HepG2 (cell line): ENCODE results near the gene RRP36. TPM values are rescaled to one million over a fixed set of nuclear protein-coding genes. Genes with fewer than 3 reads are reported as not detected.

Experiments used
- FOXO1 ChIP-seq: sonication (generic); formaldehyde crosslinking; IDR thresholded peaks from 2 replicates; pipeline ENCODE4 v1.4.0; 2020; ENCODE audit warnings: missing genetic modification reagents
- GPN1 ChIP-seq: sonication (generic); formaldehyde crosslinking; IDR thresholded peaks from 2 replicates; pipeline ENCODE4 v1.5.1; 2020; ENCODE audit warnings: missing genetic modification reagents, borderline replicate concordance
- GTF2F1 ChIP-seq: fragments of 150-350 bp; IDR thresholded peaks from 2 replicates; pipeline ENCODE4 v1.6.1; 2014; ENCODE audit warnings: low read length
- HMGA1 ChIP-seq: sonication (generic); formaldehyde crosslinking; conservative IDR thresholded peaks from 2 replicates; pipeline ENCODE4 v1.4.0; 2020; ENCODE audit warnings: missing genetic modification reagents
- KLF11 ChIP-seq: IDR thresholded peaks from 2 replicates; pipeline ENCODE4 v1.6.1; 2016; ENCODE audit warnings: missing compliant biosample characterization
- MLX ChIP-seq: IDR thresholded peaks from 2 replicates; pipeline ENCODE4 v1.6.1; 2016
- MTF1 ChIP-seq: sonication (generic); formaldehyde crosslinking; IDR thresholded peaks from 2 replicates; pipeline ENCODE4 v1.5.0; 2020; ENCODE audit warnings: missing genetic modification reagents
- NFKBIZ ChIP-seq: IDR thresholded peaks from 2 replicates; pipeline ENCODE4 v1.6.1; 2018; ENCODE audit warnings: missing genetic modification reagents, missing compliant biosample characterization
- NR1H2 ChIP-seq: sonication (generic); formaldehyde crosslinking; IDR thresholded peaks from 2 replicates; pipeline ENCODE4 v1.8.1; 2022; ENCODE audit warnings: low read depth, missing genetic modification reagents, borderline replicate concordance
- PHF8 ChIP-seq: sonication (generic); formaldehyde crosslinking; IDR thresholded peaks from 2 replicates; pipeline ENCODE4 v1.5.0; 2020; ENCODE audit warnings: missing genetic modification reagents
- SKI ChIP-seq: fragments of 450-650 bp; IDR thresholded peaks from one replicate; pipeline ENCODE4 v1.6.1; 2018; ENCODE audit warnings: mild to moderate bottlenecking; ENCODE audit not compliant: partially characterized antibody
- SNAPC5 ChIP-seq: sonication (generic); formaldehyde crosslinking; IDR thresholded peaks from 2 replicates; pipeline ENCODE4 v1.8.1; 2023; ENCODE audit warnings: mild to moderate bottlenecking, missing genetic modification reagents, borderline replicate concordance
- SOX6 ChIP-seq, 2 experiments: fragments of 450-650 bp in 1 of 2; sonication (generic) in 1 of 2; formaldehyde crosslinking in 1 of 2; IDR thresholded peaks; 2 replicates each; pipeline versions ENCODE4 v1.4.0 to v1.6.1; 2017 to 2020; ENCODE audit warnings: antibody characterized with exemption in 1 of 2, mild to moderate bottlenecking in 1 of 2, missing genetic modification reagents in 1 of 2
- YY1 ChIP-seq: IDR thresholded peaks from 2 replicates; pipeline ENCODE4 v1.6.1; 2011; ENCODE audit warnings: low read length, low read depth, moderate library complexity, mild to moderate bottlenecking; ENCODE audit not compliant: insufficient read depth, insufficient replicate concordance
- ZHX1 ChIP-seq: sonication (generic); formaldehyde crosslinking; IDR thresholded peaks from 2 replicates; pipeline ENCODE4 v1.8.1; 2022; ENCODE audit warnings: low read depth, mild to moderate bottlenecking, missing genetic modification reagents
- ZMAT3 ChIP-seq: sonication (generic); formaldehyde crosslinking; conservative IDR thresholded peaks from 2 replicates; pipeline ENCODE4 v1.7.0; 2021; ENCODE audit warnings: missing genetic modification reagents
- ZNF136 ChIP-seq: sonication (generic); formaldehyde crosslinking; IDR thresholded peaks from 2 replicates; pipeline ENCODE4 v1.8.1; 2022; ENCODE audit warnings: low read depth, mild to moderate bottlenecking, moderate library complexity, missing genetic modification reagents
- ZNF34 ChIP-seq: sonication (generic); formaldehyde crosslinking; IDR thresholded peaks from 2 replicates; pipeline ENCODE4 v1.4.0; 2020; ENCODE audit warnings: mild to moderate bottlenecking, missing genetic modification reagents, borderline replicate concordance
- ZNF362 ChIP-seq: sonication (generic); formaldehyde crosslinking; IDR thresholded peaks from 2 replicates; pipeline ENCODE4 v1.4.0; 2020; ENCODE audit warnings: missing genetic modification reagents, mild to moderate bottlenecking, borderline replicate concordance
- ZNF546 ChIP-seq: sonication (generic); formaldehyde crosslinking; conservative IDR thresholded peaks from 2 replicates; pipeline ENCODE4 v1.8.1; 2023; ENCODE audit warnings: mild to moderate bottlenecking, missing genetic modification reagents
- ZNF598 ChIP-seq: sonication (generic); formaldehyde crosslinking; IDR thresholded peaks from 2 replicates; pipeline ENCODE4 v1.5.1; 2020; ENCODE audit warnings: mild to moderate bottlenecking, missing genetic modification reagents, borderline replicate concordance
- ZNF607 ChIP-seq: sonication (generic); formaldehyde crosslinking; IDR thresholded peaks from 2 replicates; pipeline ENCODE4 v1.5.1; 2020; ENCODE audit warnings: missing genetic modification reagents, mild to moderate bottlenecking, borderline replicate concordance
- ZNF674 ChIP-seq: sonication (generic); formaldehyde crosslinking; IDR thresholded peaks from 2 replicates; pipeline ENCODE4 v1.5.0; 2020; ENCODE audit warnings: low read depth, mild to moderate bottlenecking, missing genetic modification reagents
- ZNF7 ChIP-seq: IDR thresholded peaks from 2 replicates; pipeline ENCODE4 v1.6.1; 2016; ENCODE audit warnings: missing biosample characterization, missing genetic modification reagents
- ZNF766 ChIP-seq: sonication (generic); formaldehyde crosslinking; IDR thresholded peaks from 2 replicates; pipeline ENCODE4 v1.5.0; 2020; ENCODE audit warnings: missing genetic modification reagents, borderline replicate concordance
- polyA plus RNA-seq, 8 experiments: library from polyadenylated mRNA; depleted of rRNA in 3 of 8; stranded (reverse) in 7 of 8; unstranded in 1 of 8; fragments of >200 nt; fragmentation: Illumina TruSeq in 4 of 8; extraction: Trizol in 4 of 8; gene quantifications; 2 replicates each; pipeline versions ENCODE4 v1.2.1 to v1.2.3, GENCODE V29; 2011 to 2016; ENCODE audit warnings: low read depth in 4 of 8, missing spikeins in 1 of 8, mixed read lengths in 1 of 8; ENCODE audit not compliant: insufficient read depth in 1 of 8
- total RNA-seq, 5 experiments: library from RNA; depleted of rRNA; stranded (reverse); fragments of >200 nt; fragmentation: Illumina TruSeq; extraction: Trizol; gene quantifications; 2 replicates each; pipeline ENCODE4 v1.2.3, GENCODE V29; 2016; ENCODE audit warnings: low read depth in 1 of 5

RRP36 gene
- total and polyA plus RNA-seq, 2 of the 13 experiments (the other 11 are each of a cell fraction or from before 2014, with no cell fraction given): 29.5 to 144 TPM

- 0 out of 2 replicates have a peak, but pooled peaks have one; percentile 66 for TF ChIP-seq ZNF674
- TF ChIP-seq PHF8: peak; percentile 89
- peak; percentile 61; the same call in 1 of the 2 replicates for TF ChIP-seq ZNF546
- no peak for TF ChIP-seq HMGA1 (CRISPR knock-in tag)
- no peak for TF ChIP-seq NFKBIZ
- no peak for TF ChIP-seq ZNF34 (CRISPR knock-in tag)
- TF ChIP-seq ZHX1 (CRISPR knock-in tag): no peak
- peak; percentile 80 for TF ChIP-seq ZNF607 (CRISPR knock-in tag)
- no peak; the same call in 1 of the 2 replicates for TF ChIP-seq ZNF362 (CRISPR knock-in tag)
- TF ChIP-seq GTF2F1: no peak
- TF ChIP-seq ZMAT3 (CRISPR knock-in tag): peak; percentile 57; the same call in 1 of the 2 replicates
- no peak for TF ChIP-seq ZNF7 (CRISPR knock-in tag)
- peak; percentile 66; the same call in 1 of the 2 replicates for TF ChIP-seq ZNF766 (CRISPR knock-in tag)
- no peak for TF ChIP-seq ZNF598 (CRISPR knock-in tag)
- TF ChIP-seq GPN1 (CRISPR knock-in tag): 0 out of 2 replicates have a peak, but pooled peaks have one; percentile 21
- 0 out of 2 replicates have a peak, but pooled peaks have one; percentile 23 for TF ChIP-seq KLF11
- TF ChIP-seq FOXO1 (CRISPR knock-in tag): peak; percentile 24
- TF ChIP-seq MTF1 (CRISPR knock-in tag): peak; percentile 67; the same call in 1 of the 2 replicates
- no peak; the same call in 1 of the 2 replicates for TF ChIP-seq NR1H2 (CRISPR knock-in tag)
- TF ChIP-seq SKI: no peak
- TF ChIP-seq SNAPC5 (CRISPR knock-in tag): 0 out of 2 replicates have a peak, but pooled peaks have one; percentile 62
- TF ChIP-seq MLX (CRISPR knock-in tag): no peak; the same call in 1 of the 2 replicates
- no peak for TF ChIP-seq ZNF136 (CRISPR knock-in tag)
- TF ChIP-seq SOX6 (IDR thresholded peaks at IDR 0.05): no peak
- peak; percentile 65 for TF ChIP-seq SOX6 (CRISPR knock-in tag; IDR thresholded peaks at IDR 0.05)
- peak; percentile 72 for TF ChIP-seq YY1
Measured at GRCh38 chr6:42984001-42984923, 37.2 kb upstream of the RRP36 start, which contains the start of gene PPP2R5D (continued).
